Panc1 (cell line): ENCODE data around the gene NFATC1. TPM values are rescaled to one million over a fixed set of nuclear protein-coding genes. Genes with fewer than 3 reads are reported as not detected.

Source experiments
- ATAC-seq: fragments of 200-7000 bp; cut with Tn5 transposase; 2 replicates; pipeline ENCODE4 v1.9.1; 2020; ENCODE audit warnings: mild to moderate bottlenecking, moderate library complexity
- BruUV-seq: library from RNA; stranded (reverse); fragments of 400-500 nt; replicated peaks from 2 replicates; lab custom pipeline; 2021; lab: Mats Ljungman, UMichigan
- CTCF ChIA-PET: fragments of 300-600 bp; sonication (Branson Sonifier 250); formaldehyde crosslinking; loops from one replicate; lab custom pipeline; 2022; ENCODE audit warnings: antibody characterized with exemption; lab: Charles Lee
- POLR2A ChIA-PET: fragments of 300-600 bp; sonication (Branson Sonifier 250); formaldehyde crosslinking; loops from one replicate; lab custom pipeline; 2022; ENCODE audit warnings: antibody characterized with exemption; lab: Charles Lee
- DNase-seq: peaks from one replicate; pipeline ENCODE4 v3.0.0-alpha.2; 2010; ENCODE audit warnings: low read depth, low spot score
- H3K27ac ChIP-seq: 2 replicates; pipeline ENCODE4 v1.5.1; 2011; ENCODE audit warnings: mild to moderate bottlenecking, low read length, inconsistent platforms
- H3K27me3 ChIP-seq: fragments of 200-500 bp; sonication (Bioruptor generic); 2 replicates; pipeline ENCODE4 v1.6.0; 2014; ENCODE audit warnings: low read length, inconsistent platforms; ENCODE audit not compliant: control insufficient read depth, insufficient read depth
- H3K36me3 ChIP-seq: fragments of 200-500 bp; sonication (Bioruptor generic); 2 replicates; pipeline ENCODE4 v1.5.1; 2014; ENCODE audit warnings: inconsistent platforms, mild to moderate bottlenecking, low read length, moderate library complexity; ENCODE audit not compliant: control insufficient read depth, insufficient read depth
- H3K4me1 ChIP-seq: 2 replicates; pipeline ENCODE4 v1.5.1; 2011; ENCODE audit warnings: inconsistent platforms, mild to moderate bottlenecking, low read length, moderate library complexity; ENCODE audit not compliant: control insufficient read depth, insufficient read depth
- H3K4me3 ChIP-seq, 2 experiments: 2 replicates each; pipeline ENCODE4 v1.5.1; 2011 to 2012; ENCODE audit warnings: low read depth in 2 of 2, low read length in 2 of 2, mild to moderate bottlenecking in 2 of 2, inconsistent platforms in 1 of 2, moderate library complexity in 1 of 2
- H3K9me3 ChIP-seq: fragments of 200-500 bp; sonication (Bioruptor generic); 2 replicates; pipeline ENCODE4 v1.5.1; 2014; ENCODE audit warnings: low read depth, mild to moderate bottlenecking, inconsistent platforms, low read length, moderate library complexity; ENCODE audit not compliant: control insufficient read depth, insufficient read depth
- POLR2AphosphoS5 ChIP-seq: IDR thresholded peaks from 2 replicates; pipeline ENCODE4 v1.6.1; 2012; ENCODE audit warnings: mild to moderate bottlenecking, low read depth, low read length, moderate library complexity
- SIN3A ChIP-seq: IDR thresholded peaks from 2 replicates; pipeline ENCODE4 v1.6.1; 2012; ENCODE audit warnings: low read depth, mild to moderate bottlenecking, low read length, moderate library complexity, borderline replicate concordance; ENCODE audit not compliant: insufficient read depth
- TCF7L2 ChIP-seq: IDR thresholded peaks from 2 replicates; pipeline ENCODE4 v1.6.1; 2011; ENCODE audit warnings: mild to moderate bottlenecking, low read depth, low read length, inconsistent platforms
- in situ Hi-C: cut with HindIII; loops from 2 replicates; pipeline ENCODE4 v1.10.0; 2016; ENCODE audit warnings: low sequenced_read_pairs, low pct_unique_long_range_greater_than_20kb
- intact Hi-C: fragments of 100-400 bp; cut with micrococcal nuclease; formaldehyde crosslinking; loops from one replicate; pipeline ENCODE4 v1.10.0; 2022; ENCODE audit not compliant: unreplicated experiment
- total RNA-seq: library from RNA; stranded (reverse); gene quantifications from one replicate; pipeline ENCODE4 v1.2.1, GENCODE V29; 2021; ENCODE audit not compliant: unreplicated experiment
- TF ChIP-seq, protein P1 (sequence below): fragments of 450-650 bp; IDR thresholded peaks from 2 replicates; pipeline ENCODE4 v1.5.1; 2017; ENCODE audit warnings: mild to moderate bottlenecking
- TF ChIP-seq, protein P2 (sequence below), 2 experiments: IDR thresholded peaks; 2 replicates each; pipeline ENCODE4 v1.6.1; 2011 to 2012; ENCODE audit warnings: low read depth in 2 of 2, control low read depth in 1 of 2, low read length in 1 of 2, mild to moderate bottlenecking in 1 of 2, moderate library complexity in 1 of 2; ENCODE audit not compliant: insufficient read depth in 1 of 2

The NFATC1 gene
- total RNA-seq, 1 experiment from 2014 or later = 30.8 TPM

DNA sequence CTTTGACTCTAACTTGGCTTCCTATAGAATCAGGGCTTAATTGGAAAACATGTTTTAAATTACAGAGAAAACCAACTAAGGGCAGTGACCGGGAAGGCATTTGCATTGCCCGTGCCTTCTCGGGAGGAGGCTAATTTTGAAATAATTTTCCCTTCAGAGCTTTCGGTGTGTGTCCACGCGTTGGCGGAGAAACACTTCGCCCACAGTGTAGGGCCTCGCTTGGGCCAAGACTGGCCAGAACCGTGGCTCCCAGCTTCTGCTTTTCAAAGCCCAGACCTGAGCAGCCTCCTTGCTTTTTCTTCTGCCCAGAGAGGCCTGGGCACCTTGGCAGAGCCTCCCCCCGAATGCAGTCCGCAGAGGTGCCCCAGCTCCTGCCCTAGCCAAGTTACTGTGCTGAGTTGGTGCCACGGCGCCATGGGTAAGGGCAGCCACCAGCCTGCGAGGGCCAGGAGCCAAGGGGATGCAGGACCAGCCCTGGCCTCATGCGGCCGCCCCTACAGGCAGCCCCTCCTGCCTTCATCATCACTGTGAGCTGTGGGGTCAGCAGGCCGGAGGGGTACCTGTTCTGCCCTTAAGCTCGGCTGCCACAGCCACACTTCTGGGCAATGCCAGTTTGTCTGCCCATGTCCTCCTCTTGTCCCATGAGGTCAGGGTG is 57.4 kb downstream of the NFATC1 start:
- peaks cover 3% of the 10 kb centered on the region; the same call in 1 of the 2 replicates for H3K4me1 ChIP-seq
- no TSS peak for BruUV-seq
- intact Hi-C loops (no loop called here), in situ Hi-C loops (no loop called here)
- ATAC-seq (no peak), DNase-seq (no peak)
- no peak overlapping the region for H3K27ac ChIP-seq
- CTCF ChIA-PET = no interaction called here
- H3K27me3 ChIP-seq = no peaks in the 10 kb centered on the region
- TF ChIP-seq, protein P1, sequence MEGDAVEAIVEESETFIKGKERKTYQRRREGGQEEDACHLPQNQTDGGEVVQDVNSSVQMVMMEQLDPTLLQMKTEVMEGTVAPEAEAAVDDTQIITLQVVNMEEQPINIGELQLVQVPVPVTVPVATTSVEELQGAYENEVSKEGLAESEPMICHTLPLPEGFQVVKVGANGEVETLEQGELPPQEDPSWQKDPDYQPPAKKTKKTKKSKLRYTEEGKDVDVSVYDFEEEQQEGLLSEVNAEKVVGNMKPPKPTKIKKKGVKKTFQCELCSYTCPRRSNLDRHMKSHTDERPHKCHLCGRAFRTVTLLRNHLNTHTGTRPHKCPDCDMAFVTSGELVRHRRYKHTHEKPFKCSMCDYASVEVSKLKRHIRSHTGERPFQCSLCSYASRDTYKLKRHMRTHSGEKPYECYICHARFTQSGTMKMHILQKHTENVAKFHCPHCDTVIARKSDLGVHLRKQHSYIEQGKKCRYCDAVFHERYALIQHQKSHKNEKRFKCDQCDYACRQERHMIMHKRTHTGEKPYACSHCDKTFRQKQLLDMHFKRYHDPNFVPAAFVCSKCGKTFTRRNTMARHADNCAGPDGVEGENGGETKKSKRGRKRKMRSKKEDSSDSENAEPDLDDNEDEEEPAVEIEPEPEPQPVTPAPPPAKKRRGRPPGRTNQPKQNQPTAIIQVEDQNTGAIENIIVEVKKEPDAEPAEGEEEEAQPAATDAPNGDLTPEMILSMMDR = no peak
- no peak for TF ChIP-seq TCF7L2
- TF ChIP-seq POLR2AphosphoS5 = no peak
- TF ChIP-seq SIN3A = no peak
- TF ChIP-seq, protein P2, sequence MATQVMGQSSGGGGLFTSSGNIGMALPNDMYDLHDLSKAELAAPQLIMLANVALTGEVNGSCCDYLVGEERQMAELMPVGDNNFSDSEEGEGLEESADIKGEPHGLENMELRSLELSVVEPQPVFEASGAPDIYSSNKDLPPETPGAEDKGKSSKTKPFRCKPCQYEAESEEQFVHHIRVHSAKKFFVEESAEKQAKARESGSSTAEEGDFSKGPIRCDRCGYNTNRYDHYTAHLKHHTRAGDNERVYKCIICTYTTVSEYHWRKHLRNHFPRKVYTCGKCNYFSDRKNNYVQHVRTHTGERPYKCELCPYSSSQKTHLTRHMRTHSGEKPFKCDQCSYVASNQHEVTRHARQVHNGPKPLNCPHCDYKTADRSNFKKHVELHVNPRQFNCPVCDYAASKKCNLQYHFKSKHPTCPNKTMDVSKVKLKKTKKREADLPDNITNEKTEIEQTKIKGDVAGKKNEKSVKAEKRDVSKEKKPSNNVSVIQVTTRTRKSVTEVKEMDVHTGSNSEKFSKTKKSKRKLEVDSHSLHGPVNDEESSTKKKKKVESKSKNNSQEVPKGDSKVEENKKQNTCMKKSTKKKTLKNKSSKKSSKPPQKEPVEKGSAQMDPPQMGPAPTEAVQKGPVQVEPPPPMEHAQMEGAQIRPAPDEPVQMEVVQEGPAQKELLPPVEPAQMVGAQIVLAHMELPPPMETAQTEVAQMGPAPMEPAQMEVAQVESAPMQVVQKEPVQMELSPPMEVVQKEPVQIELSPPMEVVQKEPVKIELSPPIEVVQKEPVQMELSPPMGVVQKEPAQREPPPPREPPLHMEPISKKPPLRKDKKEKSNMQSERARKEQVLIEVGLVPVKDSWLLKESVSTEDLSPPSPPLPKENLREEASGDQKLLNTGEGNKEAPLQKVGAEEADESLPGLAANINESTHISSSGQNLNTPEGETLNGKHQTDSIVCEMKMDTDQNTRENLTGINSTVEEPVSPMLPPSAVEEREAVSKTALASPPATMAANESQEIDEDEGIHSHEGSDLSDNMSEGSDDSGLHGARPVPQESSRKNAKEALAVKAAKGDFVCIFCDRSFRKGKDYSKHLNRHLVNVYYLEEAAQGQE (IDR thresholded peaks at IDR 0.05; ENCODE audit: insufficient read depth in 1 of 2, low read depth in 2 of 2, low read length in 1 of 2) = no peak
- H3K4me3 ChIP-seq = no peak overlapping the region
- H3K9me3 ChIP-seq = no peaks in the 10 kb centered on the region
- POLR2A ChIA-PET = interaction anchor here (0.7 kb wide), 1 partner anchor 29 kb away, joined by 3 read pairs; no protein-coding TSS in a partner anchor
- no peaks in the 10 kb centered on the region for H3K36me3 ChIP-seq

DNA sequence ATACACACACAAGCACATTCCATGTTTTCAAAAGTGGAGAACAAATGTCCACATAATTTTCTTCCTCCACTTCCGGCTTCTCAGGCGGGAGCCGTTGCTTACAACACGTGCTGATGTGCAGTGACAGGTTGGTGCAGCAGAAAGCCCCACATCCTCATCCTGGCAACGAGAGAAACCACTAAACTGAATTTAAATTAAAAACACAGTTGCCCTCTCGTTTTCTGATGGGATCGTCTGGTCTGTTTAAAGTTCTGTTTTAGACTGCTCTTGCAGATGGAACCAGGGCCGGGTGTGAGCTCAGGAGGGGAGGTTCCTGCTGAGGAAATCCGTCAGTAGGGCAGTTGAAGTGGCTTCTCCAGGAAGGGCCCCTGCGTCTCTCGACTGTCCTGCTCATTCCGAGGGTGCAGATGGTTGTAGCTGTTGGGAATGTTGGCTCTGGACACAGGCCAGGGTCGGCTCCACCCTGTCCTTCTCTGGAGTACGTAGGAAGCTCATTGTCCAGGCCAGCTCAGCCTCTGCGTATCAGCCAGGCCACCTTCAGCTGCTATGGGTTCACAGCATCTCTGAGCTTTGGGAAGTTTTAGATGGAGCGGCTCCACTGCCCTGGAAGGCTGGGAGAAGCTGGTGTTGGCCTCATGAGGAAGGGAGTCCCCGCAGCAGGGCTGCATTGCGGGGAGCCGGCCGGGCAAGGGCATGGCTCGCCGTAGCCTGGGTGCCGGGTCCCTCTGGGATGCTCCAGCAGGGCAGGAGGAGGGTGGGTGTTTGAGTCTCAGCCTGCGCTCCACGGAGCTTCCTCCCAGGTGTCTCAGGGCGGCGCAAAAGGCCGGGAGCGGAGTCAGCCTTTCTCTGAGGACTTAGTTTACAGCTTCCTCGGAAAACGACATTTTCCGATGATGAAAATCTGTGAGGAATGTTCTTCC is 58.3 kb downstream of the NFATC1 start:
- in situ Hi-C loops = no loop called here
- CTCF ChIA-PET = no interaction called here

More for the DNA sequence above, 58.3 kb downstream of the NFATC1 start:
- no peak for ATAC-seq
- H3K27me3 ChIP-seq = no peaks in the 10 kb centered on the region
- DNase-seq = no peak
- no TSS peak for BruUV-seq
- no peaks in the 10 kb centered on the region for H3K9me3 ChIP-seq
- no peak overlapping the region for H3K27ac ChIP-seq
- H3K4me1 ChIP-seq = peaks cover 13% of the 10 kb centered on the region
- no peak overlapping the region for H3K4me3 ChIP-seq
- H3K36me3 ChIP-seq = no peaks in the 10 kb centered on the region
- TF ChIP-seq POLR2AphosphoS5 (no peak), SIN3A (no peak), TCF7L2 (no peak)
- TF ChIP-seq, protein P2 (IDR thresholded peaks at IDR 0.05; ENCODE audit: insufficient read depth in 1 of 2, low read depth in 2 of 2, low read length in 1 of 2) = no peak
- TF ChIP-seq, protein P1 = no peak
- intact Hi-C loops = no loop called here
- POLR2A ChIA-PET = no interaction called here
